Neural cell (in vitro differentiated cells): ENCODE results near the gene MAGI2. TPM values are rescaled to one million over a fixed set of nuclear protein-coding genes. Genes with fewer than 3 reads are reported as not detected.

ENCODE experiments used
- H2AFZ ChIP-seq: fragments of 200-600, 300-800 bp; sonication (generic), shearing (Covaris generic); 2 replicates; pipeline ENCODE4 v1.6.0; 2014; ENCODE audit warnings: low read depth, mild to moderate bottlenecking, antibody characterized with exemption, low read length, moderate library complexity
- H3F3A ChIP-seq: fragments of 200-600 bp; shearing (Covaris generic); 2 replicates; pipeline ENCODE4 v1.6.1; 2016; ENCODE audit warnings: mild to moderate bottlenecking, moderate library complexity, mixed read lengths, antibody characterized with exemption, low read length; ENCODE audit not compliant: insufficient read depth, poor library complexity, severe bottlenecking
- H3K27ac ChIP-seq: fragments of 200-600, 300-800 bp; sonication (generic), shearing (Covaris generic); 2 replicates; pipeline ENCODE4 v1.5.1; 2014; ENCODE audit warnings: mild to moderate bottlenecking, low read length, moderate library complexity
- H3K27me3 ChIP-seq: fragments of 300-800, 200-600 bp; sonication (generic), shearing (Covaris generic); 2 replicates; pipeline ENCODE4 v1.6.0; 2014; ENCODE audit warnings: mild to moderate bottlenecking, low read depth, low read length, moderate library complexity; ENCODE audit not compliant: insufficient read depth
- H3K36me3 ChIP-seq: fragments of 300-800, 200-600 bp; sonication (generic), shearing (Covaris generic); 2 replicates; pipeline ENCODE4 v1.5.1; 2014; ENCODE audit warnings: mild to moderate bottlenecking, antibody characterized with exemption, low read length, moderate library complexity; ENCODE audit not compliant: insufficient read depth
- H3K4me2 ChIP-seq: fragments of 300-800, 200-600 bp; sonication (generic), shearing (Covaris generic); 2 replicates; pipeline ENCODE4 v1.6.0; 2014; ENCODE audit warnings: mild to moderate bottlenecking, low read length
- H3K4me3 ChIP-seq: fragments of 300-800, 200-600 bp; sonication (generic), shearing (Covaris generic); 2 replicates; pipeline ENCODE4 v1.5.1; 2014; ENCODE audit warnings: mild to moderate bottlenecking, low read length, moderate library complexity
- H3K79me2 ChIP-seq: fragments of 200-600 bp; shearing (Covaris generic); replicated peaks from 2 replicates; pipeline ENCODE4 v1.6.0; 2014; ENCODE audit warnings: mild to moderate bottlenecking, low read length, moderate library complexity; ENCODE audit not compliant: insufficient read depth
- H3K9ac ChIP-seq: fragments of 300-800, 200-600 bp; sonication (generic), shearing (Covaris generic); 2 replicates; pipeline ENCODE4 v1.6.1; 2016; ENCODE audit warnings: mild to moderate bottlenecking, low read length, mixed read lengths
- H3K9me2 ChIP-seq: fragments of 200-600 bp; shearing (Covaris generic); 2 replicates; pipeline ENCODE4 v1.6.1; 2016; ENCODE audit warnings: mild to moderate bottlenecking, low read length, mixed read lengths; ENCODE audit not compliant: insufficient read depth
- H3K9me3 ChIP-seq: fragments of 200-600, 300-800 bp; sonication (generic), shearing (Covaris generic); 2 replicates; pipeline ENCODE4 v1.6.1; 2016; ENCODE audit warnings: mild to moderate bottlenecking, mixed run types, low read length, moderate library complexity, mixed read lengths
- H4K20me1 ChIP-seq: fragments of 200-600 bp; shearing (Covaris generic); 2 replicates; pipeline ENCODE4 v1.6.1; 2016; ENCODE audit warnings: mild to moderate bottlenecking, mixed run types; ENCODE audit not compliant: insufficient read depth
- EP300 ChIP-seq: fragments of 450-650 bp; conservative IDR thresholded peaks from 2 replicates; pipeline ENCODE4 v1.6.1; 2014; ENCODE audit warnings: antibody characterized with exemption, mild to moderate bottlenecking, moderate library complexity; ENCODE audit not compliant: poor library complexity, severe bottlenecking
- EZH2 ChIP-seq: fragments of 200-600, 300-800 bp; shearing (Covaris generic), sonication (generic); IDR thresholded peaks from 2 replicates; pipeline ENCODE4 v1.6.1; 2014; ENCODE audit warnings: antibody characterized with exemption, low read length, borderline replicate concordance, mild to moderate bottlenecking; ENCODE audit not compliant: insufficient read depth, poor library complexity, severe bottlenecking
- MXI1 ChIP-seq: fragments of 450-650 bp; conservative IDR thresholded peaks from 2 replicates; pipeline ENCODE4 v1.6.1; 2014; ENCODE audit warnings: antibody characterized with exemption, mild to moderate bottlenecking; ENCODE audit not compliant: poor library complexity, severe bottlenecking
- POLR2AphosphoS5 ChIP-seq: IDR thresholded peaks from 2 replicates; pipeline ENCODE4 v1.6.1; 2012
- RAD21 ChIP-seq: fragments of 450-650 bp; conservative IDR thresholded peaks from 2 replicates; pipeline ENCODE4 v1.6.1; 2014; ENCODE audit warnings: antibody characterized with exemption, mild to moderate bottlenecking, moderate library complexity
- SMC3 ChIP-seq: fragments of 450-650 bp; conservative IDR thresholded peaks from 2 replicates; pipeline ENCODE4 v1.6.1; 2014; ENCODE audit warnings: antibody characterized with exemption, mild to moderate bottlenecking, moderate library complexity; ENCODE audit not compliant: poor library complexity
- TAF1 ChIP-seq: IDR thresholded peaks from 2 replicates; pipeline ENCODE4 v1.6.1; 2012; ENCODE audit warnings: low read depth
- polyA plus RNA-seq: library from polyadenylated mRNA; depleted of rRNA; stranded (reverse); fragments of >200 nt; gene quantifications from 2 replicates; pipeline ENCODE4 v1.2.3, GENCODE V29; 2014
- TF ChIP-seq, protein P1 (sequence below): fragments of 450-650 bp; IDR thresholded peaks from 2 replicates; pipeline ENCODE4 v1.5.1; 2014; ENCODE audit warnings: antibody characterized with exemption, mild to moderate bottlenecking, moderate library complexity; ENCODE audit not compliant: poor library complexity, severe bottlenecking
- TF ChIP-seq, protein P2 (sequence below): IDR thresholded peaks from 2 replicates; pipeline ENCODE4 v1.6.1; 2012; ENCODE audit warnings: borderline replicate concordance

The MAGI2 gene
- polyA plus RNA-seq, 1 donor from 2014 or later: 19.3 TPM

DNA sequence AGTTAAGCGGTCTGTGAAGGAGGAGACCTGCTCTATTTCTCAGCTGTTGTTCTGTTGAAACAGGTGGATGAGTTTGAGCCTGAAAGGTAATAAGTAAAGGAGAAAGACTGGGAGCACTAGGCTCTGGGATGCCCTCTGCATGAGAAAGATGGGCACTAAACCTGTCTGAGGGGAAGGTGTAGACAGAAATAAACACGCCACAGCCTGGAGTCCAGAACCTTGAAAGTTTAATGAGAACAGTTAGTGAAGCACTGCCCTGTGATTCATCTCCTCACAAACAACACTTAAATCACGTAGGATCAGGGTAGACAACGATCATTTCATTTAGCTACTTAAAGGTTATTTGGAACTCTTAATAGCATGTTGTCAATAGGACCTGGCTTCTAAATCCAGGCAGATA is 1461.8 kb downstream of the MAGI2 start:
- TF ChIP-seq EP300 (no peak), EZH2 (no peak), POLR2AphosphoS5 (no peak), TAF1 (no peak), RAD21 (no peak), MXI1 (no peak), SMC3 (no peak)
- TF ChIP-seq, protein P1, sequence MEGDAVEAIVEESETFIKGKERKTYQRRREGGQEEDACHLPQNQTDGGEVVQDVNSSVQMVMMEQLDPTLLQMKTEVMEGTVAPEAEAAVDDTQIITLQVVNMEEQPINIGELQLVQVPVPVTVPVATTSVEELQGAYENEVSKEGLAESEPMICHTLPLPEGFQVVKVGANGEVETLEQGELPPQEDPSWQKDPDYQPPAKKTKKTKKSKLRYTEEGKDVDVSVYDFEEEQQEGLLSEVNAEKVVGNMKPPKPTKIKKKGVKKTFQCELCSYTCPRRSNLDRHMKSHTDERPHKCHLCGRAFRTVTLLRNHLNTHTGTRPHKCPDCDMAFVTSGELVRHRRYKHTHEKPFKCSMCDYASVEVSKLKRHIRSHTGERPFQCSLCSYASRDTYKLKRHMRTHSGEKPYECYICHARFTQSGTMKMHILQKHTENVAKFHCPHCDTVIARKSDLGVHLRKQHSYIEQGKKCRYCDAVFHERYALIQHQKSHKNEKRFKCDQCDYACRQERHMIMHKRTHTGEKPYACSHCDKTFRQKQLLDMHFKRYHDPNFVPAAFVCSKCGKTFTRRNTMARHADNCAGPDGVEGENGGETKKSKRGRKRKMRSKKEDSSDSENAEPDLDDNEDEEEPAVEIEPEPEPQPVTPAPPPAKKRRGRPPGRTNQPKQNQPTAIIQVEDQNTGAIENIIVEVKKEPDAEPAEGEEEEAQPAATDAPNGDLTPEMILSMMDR: no peak
- TF ChIP-seq, protein P2, sequence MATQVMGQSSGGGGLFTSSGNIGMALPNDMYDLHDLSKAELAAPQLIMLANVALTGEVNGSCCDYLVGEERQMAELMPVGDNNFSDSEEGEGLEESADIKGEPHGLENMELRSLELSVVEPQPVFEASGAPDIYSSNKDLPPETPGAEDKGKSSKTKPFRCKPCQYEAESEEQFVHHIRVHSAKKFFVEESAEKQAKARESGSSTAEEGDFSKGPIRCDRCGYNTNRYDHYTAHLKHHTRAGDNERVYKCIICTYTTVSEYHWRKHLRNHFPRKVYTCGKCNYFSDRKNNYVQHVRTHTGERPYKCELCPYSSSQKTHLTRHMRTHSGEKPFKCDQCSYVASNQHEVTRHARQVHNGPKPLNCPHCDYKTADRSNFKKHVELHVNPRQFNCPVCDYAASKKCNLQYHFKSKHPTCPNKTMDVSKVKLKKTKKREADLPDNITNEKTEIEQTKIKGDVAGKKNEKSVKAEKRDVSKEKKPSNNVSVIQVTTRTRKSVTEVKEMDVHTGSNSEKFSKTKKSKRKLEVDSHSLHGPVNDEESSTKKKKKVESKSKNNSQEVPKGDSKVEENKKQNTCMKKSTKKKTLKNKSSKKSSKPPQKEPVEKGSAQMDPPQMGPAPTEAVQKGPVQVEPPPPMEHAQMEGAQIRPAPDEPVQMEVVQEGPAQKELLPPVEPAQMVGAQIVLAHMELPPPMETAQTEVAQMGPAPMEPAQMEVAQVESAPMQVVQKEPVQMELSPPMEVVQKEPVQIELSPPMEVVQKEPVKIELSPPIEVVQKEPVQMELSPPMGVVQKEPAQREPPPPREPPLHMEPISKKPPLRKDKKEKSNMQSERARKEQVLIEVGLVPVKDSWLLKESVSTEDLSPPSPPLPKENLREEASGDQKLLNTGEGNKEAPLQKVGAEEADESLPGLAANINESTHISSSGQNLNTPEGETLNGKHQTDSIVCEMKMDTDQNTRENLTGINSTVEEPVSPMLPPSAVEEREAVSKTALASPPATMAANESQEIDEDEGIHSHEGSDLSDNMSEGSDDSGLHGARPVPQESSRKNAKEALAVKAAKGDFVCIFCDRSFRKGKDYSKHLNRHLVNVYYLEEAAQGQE: no peak
- no peaks in the 10 kb centered on the region for H3F3A ChIP-seq
- H3K27me3 ChIP-seq: no peaks in the 10 kb centered on the region
- no peak overlapping the region for H2AFZ ChIP-seq
- H3K79me2 ChIP-seq: no peaks in the 10 kb centered on the region
- no peaks in the 10 kb centered on the region for H3K36me3 ChIP-seq
- no peak overlapping the region for H3K9ac ChIP-seq
- H3K4me3 ChIP-seq: no peak overlapping the region
- H4K20me1 ChIP-seq: no peaks in the 10 kb centered on the region
- H3K27ac ChIP-seq: no peak overlapping the region
- H3K9me2 ChIP-seq: no peaks in the 10 kb centered on the region
- H3K9me3 ChIP-seq: no peaks in the 10 kb centered on the region
- no peak overlapping the region for H3K4me2 ChIP-seq

DNA sequence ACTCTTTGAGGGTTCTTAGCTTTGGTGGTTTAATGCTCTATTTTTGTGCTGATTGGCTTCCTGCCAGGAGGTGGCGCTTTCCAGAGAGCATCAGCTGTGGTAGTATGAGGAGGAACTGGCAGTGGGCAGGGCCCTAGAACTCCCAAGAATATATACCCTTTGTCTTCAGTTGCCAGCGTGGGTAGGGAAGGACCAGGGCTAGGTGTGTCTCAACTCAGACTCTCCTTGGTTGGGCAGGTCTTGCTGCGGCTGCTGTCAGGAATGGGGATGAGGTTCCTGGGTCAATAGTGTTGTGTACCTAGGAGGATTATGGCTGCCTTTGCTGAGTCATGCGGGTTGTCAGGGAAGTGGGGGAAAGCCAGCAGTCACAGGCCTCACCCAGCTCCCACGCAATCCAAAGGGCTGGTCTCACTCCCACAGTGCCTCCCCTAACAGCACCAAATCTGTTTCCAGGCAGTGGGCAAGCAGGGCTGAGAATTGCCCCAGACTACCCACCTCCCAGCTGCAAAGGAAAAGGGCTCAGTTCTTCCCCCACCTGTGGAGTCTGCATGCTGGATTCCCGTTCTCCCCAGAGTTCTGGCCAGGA is 1463.4 kb downstream of the MAGI2 start:
- Histone ChIP-seq H3F3A (no peaks in the 10 kb centered on the region), H2AFZ (no peak overlapping the region), H3K9me3 (no peaks in the 10 kb centered on the region), H3K4me3 (no peak overlapping the region), H3K9ac (no peak overlapping the region), H3K36me3 (no peaks in the 10 kb centered on the region), H3K79me2 (no peaks in the 10 kb centered on the region), H3K4me2 (no peak overlapping the region), H3K9me2 (no peaks in the 10 kb centered on the region), H3K27me3 (no peaks in the 10 kb centered on the region), H3K27ac (no peak overlapping the region), H4K20me1 (no peaks in the 10 kb centered on the region)
- TF ChIP-seq, protein P1: no peak
- TF ChIP-seq SMC3 (no peak), MXI1 (no peak), EP300 (no peak), TAF1 (no peak), RAD21 (no peak), POLR2AphosphoS5 (no peak), EZH2 (no peak)
- TF ChIP-seq, protein P2: no peak
